ENCODE measurements around the gene SLFN13. TPM values are rescaled to one million over a fixed set of nuclear protein-coding genes. Genes with fewer than 3 reads are reported as not detected.
"Not testable (repeated sequence)": the region's sequence is repeated elsewhere in the genome, so short reads cannot be mapped to it uniquely, and the experiment has no call there.

Gene SLFN13
- total RNA-seq, 1 donor from 2014 or later: 1.0 TPM

DNA sequence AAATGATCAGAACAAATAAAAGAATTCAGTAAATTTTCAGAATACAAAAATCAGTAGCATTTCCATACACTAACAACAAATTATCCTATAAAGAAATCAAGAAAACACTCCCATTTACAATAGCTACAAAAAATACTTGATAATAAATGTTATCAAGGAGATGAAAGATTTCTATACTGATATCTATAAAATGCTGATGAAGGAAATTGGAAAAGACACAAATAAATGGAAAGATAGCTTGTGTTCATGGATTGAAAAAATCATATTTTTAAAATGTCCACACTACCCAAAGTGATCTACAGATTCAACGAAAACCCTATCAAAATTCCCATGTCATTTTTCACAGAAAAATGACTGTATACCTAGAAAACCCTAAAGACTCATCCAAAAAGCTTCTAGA, 34.3 kb downstream of the SLFN13 start:
- Histone ChIP-seq H3K9ac (ENCODE audit: low read depth in 1 of 3, low read length in 3 of 3) (no peak overlapping the region), H3K4me3 (ENCODE audit: low read length in 3 of 3) (no peak overlapping the region), H3K27ac (ENCODE audit: low read depth, low read length) (no peak overlapping the region), H3K4me1 (ENCODE audit: control insufficient read depth in 3 of 3, insufficient read depth in 3 of 3, low read length in 3 of 3) (no peaks in the 10 kb centered on the region), H3K27me3 (ENCODE audit: control insufficient read depth in 3 of 3, insufficient read depth in 3 of 3, low read length in 3 of 3) (no peaks in the 10 kb centered on the region), H3K36me3 (ENCODE audit: control insufficient read depth in 3 of 3, insufficient read depth in 3 of 3, low read length in 3 of 3) (peaks cover 0 to 7% (median 6%) of the 10 kb centered on the region in 3 donors), H3K9me3 (ENCODE audit: control insufficient read depth in 3 of 3, low read length in 3 of 3) (peaks cover 0 to 3% (median 0%) of the 10 kb centered on the region in 3 donors)

DNA sequence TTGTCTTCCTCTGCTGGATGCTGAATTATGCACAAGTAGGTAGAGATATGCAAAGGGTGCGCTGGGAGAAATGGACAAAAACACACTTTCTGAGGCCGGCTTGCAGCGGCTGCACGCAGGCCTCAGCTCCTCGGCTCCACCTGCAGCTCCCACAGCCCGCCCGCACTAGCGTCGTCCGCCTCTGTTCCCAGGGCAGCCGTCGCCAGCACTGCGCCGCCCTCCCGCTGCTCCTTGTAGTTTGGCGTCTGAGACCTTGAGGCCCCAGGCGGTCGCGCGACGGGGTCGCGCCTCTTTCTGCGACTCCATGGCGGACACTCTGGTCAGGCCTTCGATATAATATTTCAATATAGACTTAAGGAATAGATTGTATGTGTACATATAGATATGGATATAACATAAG, 41.0 kb downstream of the SLFN13 start:
- H3K4me1 ChIP-seq (ENCODE audit: control insufficient read depth in 3 of 3, insufficient read depth in 3 of 3, low read length in 3 of 3): no peaks in the 10 kb centered on the region
- H3K27ac ChIP-seq (ENCODE audit: low read depth, low read length): no peak overlapping the region
- H3K9ac ChIP-seq (ENCODE audit: low read depth in 1 of 3, low read length in 3 of 3): no peak overlapping the region
- H3K36me3 ChIP-seq (ENCODE audit: control insufficient read depth in 3 of 3, insufficient read depth in 3 of 3, low read length in 3 of 3): peaks cover 0 to 6% (median 3%) of the 10 kb centered on the region in 3 donors
- no peaks in the 10 kb centered on the region for H3K27me3 ChIP-seq (ENCODE audit: control insufficient read depth in 3 of 3, insufficient read depth in 3 of 3, low read length in 3 of 3)
- H3K9me3 ChIP-seq (ENCODE audit: control insufficient read depth in 3 of 3, low read length in 3 of 3): no peaks in the 10 kb centered on the region
- H3K4me3 ChIP-seq (ENCODE audit: low read length in 3 of 3): no peak overlapping the region

DNA sequence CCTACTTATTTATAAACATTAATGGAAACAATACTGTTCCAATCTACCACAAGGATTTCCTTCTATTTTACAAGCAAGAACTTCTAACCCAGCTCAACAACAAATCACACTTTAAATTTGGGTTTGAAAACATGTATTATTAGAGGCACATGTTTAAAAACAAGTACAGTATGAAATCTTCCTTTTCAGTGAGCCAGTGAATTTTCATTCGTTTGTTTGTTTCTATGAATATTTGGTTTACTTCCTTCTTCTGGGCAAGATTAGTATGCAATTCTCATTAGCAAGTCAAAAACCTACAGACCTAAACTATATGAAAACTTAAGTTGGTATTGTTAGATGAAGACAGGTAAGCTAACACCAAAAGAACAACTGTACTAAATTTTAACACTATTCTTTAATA, 42.0 kb downstream of the SLFN13 start:
- no peaks in the 10 kb centered on the region for H3K4me1 ChIP-seq (ENCODE audit: control insufficient read depth in 3 of 3, insufficient read depth in 3 of 3, low read length in 3 of 3)
- no peaks in the 10 kb centered on the region for H3K9me3 ChIP-seq (ENCODE audit: control insufficient read depth in 3 of 3, low read length in 3 of 3)
- H3K27ac ChIP-seq (ENCODE audit: low read depth, low read length): no peak overlapping the region
- no peak overlapping the region for H3K4me3 ChIP-seq (ENCODE audit: low read length in 3 of 3)
- H3K27me3 ChIP-seq (ENCODE audit: control insufficient read depth in 3 of 3, insufficient read depth in 3 of 3, low read length in 3 of 3): no peaks in the 10 kb centered on the region
- H3K36me3 ChIP-seq (ENCODE audit: control insufficient read depth in 3 of 3, insufficient read depth in 3 of 3, low read length in 3 of 3): peaks cover 0 to 6% (median 3%) of the 10 kb centered on the region in 3 donors
- no peak overlapping the region for H3K9ac ChIP-seq (ENCODE audit: low read depth in 1 of 3, low read length in 3 of 3)

DNA sequence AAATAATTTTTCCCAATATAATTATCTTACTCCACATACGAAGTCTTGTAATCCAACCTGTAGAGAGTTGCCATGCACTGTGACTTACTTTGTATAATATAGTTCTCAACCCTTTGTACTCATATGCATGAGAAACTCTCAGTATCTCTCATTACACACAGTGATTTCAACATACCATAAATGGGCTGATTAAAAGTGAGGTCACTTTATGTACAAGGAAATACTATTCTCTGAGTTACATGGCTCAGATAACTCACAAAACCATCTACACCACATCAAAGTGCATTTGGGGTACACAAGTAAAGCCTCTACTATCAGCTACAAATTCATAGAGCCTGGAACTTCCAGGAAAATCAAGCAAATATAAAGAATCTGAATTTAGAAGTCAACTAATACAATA, 44.2 kb downstream of the SLFN13 start:
- Histone ChIP-seq H3K27ac (ENCODE audit: low read depth, low read length) (no peak overlapping the region), H3K36me3 (ENCODE audit: control insufficient read depth in 3 of 3, insufficient read depth in 3 of 3, low read length in 3 of 3) (peaks cover 0 to 3% (median 0%) of the 10 kb centered on the region in 3 donors), H3K9ac (ENCODE audit: low read depth in 1 of 3, low read length in 3 of 3) (no peak overlapping the region), H3K27me3 (ENCODE audit: control insufficient read depth in 3 of 3, insufficient read depth in 3 of 3, low read length in 3 of 3) (no peaks in the 10 kb centered on the region), H3K4me1 (ENCODE audit: control insufficient read depth in 3 of 3, insufficient read depth in 3 of 3, low read length in 3 of 3) (no peaks in the 10 kb centered on the region), H3K9me3 (ENCODE audit: control insufficient read depth in 3 of 3, low read length in 3 of 3) (no peaks in the 10 kb centered on the region), H3K4me3 (ENCODE audit: low read length in 3 of 3) (no peak overlapping the region)

DNA sequence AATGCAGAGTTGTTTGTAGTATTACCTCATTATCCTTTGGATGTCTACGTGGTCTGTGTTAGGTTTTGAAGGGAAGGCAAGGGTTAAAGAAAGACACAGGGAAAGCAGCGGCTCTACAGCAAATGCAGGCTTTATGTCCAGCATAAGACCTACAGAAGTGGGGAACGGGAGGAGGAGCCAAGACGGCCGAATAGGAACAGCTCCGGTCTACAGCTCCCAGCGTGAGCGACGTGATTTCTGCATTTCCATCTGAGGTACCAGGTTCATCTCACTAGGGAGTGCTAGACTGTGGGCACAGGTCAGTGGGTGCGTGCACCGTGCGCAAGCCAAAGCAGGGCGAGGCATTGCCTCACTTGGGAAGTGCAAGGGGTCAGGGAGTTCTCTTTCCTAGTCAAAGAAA, 54.8 kb downstream of the SLFN13 start:
- H3K9ac ChIP-seq (ENCODE audit: low read depth in 1 of 3, low read length in 3 of 3); H3K27ac ChIP-seq (ENCODE audit: low read depth, low read length); H3K9me3 ChIP-seq (ENCODE audit: control insufficient read depth in 3 of 3, low read length in 3 of 3); H3K36me3 ChIP-seq (ENCODE audit: control insufficient read depth in 3 of 3, insufficient read depth in 3 of 3, low read length in 3 of 3); H3K4me3 ChIP-seq (ENCODE audit: low read length in 3 of 3); H3K4me1 ChIP-seq (ENCODE audit: control insufficient read depth in 3 of 3, insufficient read depth in 3 of 3, low read length in 3 of 3); H3K27me3 ChIP-seq (ENCODE audit: control insufficient read depth in 3 of 3, insufficient read depth in 3 of 3, low read length in 3 of 3): not testable (repeated sequence)

DNA sequence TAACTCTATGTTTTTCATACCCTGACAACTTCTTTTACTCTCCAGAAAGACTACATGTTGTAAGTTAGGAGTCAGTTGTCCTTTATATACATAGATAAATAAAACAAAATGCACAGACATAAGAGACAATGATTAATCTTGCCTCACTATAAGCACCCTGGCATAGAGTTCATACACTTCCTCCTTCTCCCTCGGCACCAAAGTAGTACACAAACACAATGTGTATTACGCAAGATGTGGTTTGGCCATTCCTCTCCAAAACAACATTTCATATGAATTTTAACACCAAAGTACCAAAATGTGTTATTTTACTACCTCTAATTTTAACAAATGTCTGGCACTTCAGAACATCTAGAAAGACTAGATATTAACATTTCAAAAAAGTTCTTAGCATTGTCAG, 57.9 kb downstream of the SLFN13 start:
- H3K4me1 ChIP-seq (ENCODE audit: control insufficient read depth in 3 of 3, insufficient read depth in 3 of 3, low read length in 3 of 3): no peaks in the 10 kb centered on the region
- no peak overlapping the region for H3K4me3 ChIP-seq (ENCODE audit: low read length in 3 of 3)
- H3K27ac ChIP-seq (ENCODE audit: low read depth, low read length): no peak overlapping the region
- H3K36me3 ChIP-seq (ENCODE audit: control insufficient read depth in 3 of 3, insufficient read depth in 3 of 3, low read length in 3 of 3): no peaks in the 10 kb centered on the region
- H3K9ac ChIP-seq (ENCODE audit: low read depth in 1 of 3, low read length in 3 of 3): no peak overlapping the region
- no peaks in the 10 kb centered on the region for H3K9me3 ChIP-seq (ENCODE audit: control insufficient read depth in 3 of 3, low read length in 3 of 3)
- H3K27me3 ChIP-seq (ENCODE audit: control insufficient read depth in 3 of 3, insufficient read depth in 3 of 3, low read length in 3 of 3): peaks cover 0 to 3% (median 0%) of the 10 kb centered on the region in 3 donors

DNA sequence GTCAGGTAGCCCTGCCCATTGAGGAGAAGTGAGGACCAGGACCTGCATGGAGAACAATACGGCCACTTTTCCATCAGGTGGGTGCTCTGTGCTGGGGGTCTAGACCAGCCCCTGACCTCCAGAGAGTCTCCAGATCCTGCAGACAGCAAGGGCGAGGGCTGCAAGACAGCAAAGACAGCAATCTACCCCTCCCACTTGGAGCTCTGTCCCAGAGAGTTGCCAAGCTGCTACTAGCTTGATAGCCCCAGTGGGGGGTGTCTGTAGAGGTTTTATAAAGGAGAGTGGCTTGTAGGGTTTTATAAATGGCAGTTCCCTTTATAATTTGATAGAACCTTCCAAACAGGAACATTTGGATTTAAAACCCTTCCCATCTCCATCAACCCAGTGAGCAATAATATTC, 58.4 kb downstream of the SLFN13 start:
- no peak overlapping the region for H3K9ac ChIP-seq (ENCODE audit: low read depth in 1 of 3, low read length in 3 of 3)
- H3K9me3 ChIP-seq (ENCODE audit: control insufficient read depth in 3 of 3, low read length in 3 of 3): no peaks in the 10 kb centered on the region
- peaks cover 0 to 3% (median 0%) of the 10 kb centered on the region in 3 donors for H3K27me3 ChIP-seq (ENCODE audit: control insufficient read depth in 3 of 3, insufficient read depth in 3 of 3, low read length in 3 of 3)
- no peak overlapping the region for H3K4me3 ChIP-seq (ENCODE audit: low read length in 3 of 3)
- no peaks in the 10 kb centered on the region for H3K4me1 ChIP-seq (ENCODE audit: control insufficient read depth in 3 of 3, insufficient read depth in 3 of 3, low read length in 3 of 3)
- H3K27ac ChIP-seq (ENCODE audit: low read depth, low read length): no peak overlapping the region
- no peaks in the 10 kb centered on the region for H3K36me3 ChIP-seq (ENCODE audit: control insufficient read depth in 3 of 3, insufficient read depth in 3 of 3, low read length in 3 of 3)

DNA sequence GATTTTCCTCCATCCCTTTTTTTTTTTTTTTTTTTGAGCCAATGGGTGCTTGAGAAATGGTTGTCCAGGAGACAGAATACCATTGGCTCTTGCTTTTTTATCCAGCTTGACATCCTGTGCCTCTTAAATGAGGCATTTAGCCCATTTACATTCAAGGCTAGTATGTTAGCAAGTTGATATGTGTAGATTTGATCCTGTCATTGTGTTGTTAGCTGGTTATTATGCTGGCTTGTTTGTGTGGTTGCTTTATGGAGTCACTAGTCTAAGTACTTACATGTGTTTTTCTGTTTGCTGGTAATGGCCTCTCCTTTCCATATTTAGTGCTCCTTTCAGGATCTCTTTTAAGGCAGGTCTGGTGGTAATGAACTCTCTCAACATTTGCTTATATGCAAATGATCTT, 61.1 kb downstream of the SLFN13 start:
- no peak overlapping the region for H3K27ac ChIP-seq (ENCODE audit: low read depth, low read length)
- no peaks in the 10 kb centered on the region for H3K4me1 ChIP-seq (ENCODE audit: control insufficient read depth in 3 of 3, insufficient read depth in 3 of 3, low read length in 3 of 3)
- peaks cover 0 to 3% (median 0%) of the 10 kb centered on the region in 3 donors for H3K27me3 ChIP-seq (ENCODE audit: control insufficient read depth in 3 of 3, insufficient read depth in 3 of 3, low read length in 3 of 3)
- H3K9me3 ChIP-seq (ENCODE audit: control insufficient read depth in 3 of 3, low read length in 3 of 3): no peaks in the 10 kb centered on the region
- no peak overlapping the region for H3K9ac ChIP-seq (ENCODE audit: low read depth in 1 of 3, low read length in 3 of 3)
- no peaks in the 10 kb centered on the region for H3K36me3 ChIP-seq (ENCODE audit: control insufficient read depth in 3 of 3, insufficient read depth in 3 of 3, low read length in 3 of 3)
- no peak overlapping the region for H3K4me3 ChIP-seq (ENCODE audit: low read length in 3 of 3)

Small RNA genes within 50 kb of the gene (small RNA-seq; reads per million reads assigned to genes)
- gene AC060766.5: not detected

Other genes with a start within 250 kb of the SLFN13 start
- gene SLFN5, start 205.7 kb downstream of the SLFN13 start, total RNA-seq: 6.3 TPM
- gene SLFN11, start 75.1 kb downstream of the SLFN13 start, total RNA-seq: 16.7 TPM
- gene SLFN12, start 16.3 kb downstream of the SLFN13 start, total RNA-seq: 16.7 TPM
- 0.52 TPM for gene SLFN12L, start 88.9 kb upstream of the SLFN13 start, total RNA-seq
- gene SLFN14, start 112.1 kb upstream of the SLFN13 start, total RNA-seq: 1.0 TPM
- gene PEX12, start 129.8 kb upstream of the SLFN13 start, total RNA-seq: 4.7 TPM
- 45.4 TPM for gene AP2B1, start 138.6 kb upstream of the SLFN13 start, total RNA-seq